ENCODE data around the gene PFKL.

DNA sequence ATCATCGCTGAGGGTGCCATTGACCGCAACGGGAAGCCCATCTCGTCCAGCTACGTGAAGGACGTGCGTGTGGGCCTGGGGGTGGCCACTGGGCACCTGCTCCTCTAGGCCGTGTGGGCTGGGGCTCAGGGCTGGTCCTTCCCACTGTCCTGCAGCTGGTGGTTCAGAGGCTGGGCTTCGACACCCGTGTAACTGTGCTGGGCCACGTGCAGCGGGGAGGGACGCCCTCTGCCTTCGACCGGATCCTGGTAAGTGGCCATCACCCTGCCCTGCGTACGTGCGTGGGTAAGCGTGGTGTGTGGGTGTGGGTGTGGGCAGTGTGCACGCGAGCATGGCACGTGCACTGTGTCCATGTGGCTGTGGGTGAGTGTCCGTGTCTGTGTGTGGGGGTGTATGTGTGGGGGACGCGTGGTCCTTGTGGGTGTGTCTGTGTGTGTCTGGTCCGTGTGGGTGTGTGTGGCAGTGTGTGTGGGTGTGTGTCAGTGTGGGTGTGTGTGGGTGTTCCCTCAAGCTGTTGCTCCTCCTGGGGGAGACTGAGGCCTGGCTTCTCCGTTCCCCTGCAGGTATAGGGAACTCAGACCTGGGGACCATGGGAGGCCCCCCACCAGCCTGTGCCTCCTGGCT, 16.5 kb downstream of the PFKL start:
- TF ChIP-seq, protein P1, sequence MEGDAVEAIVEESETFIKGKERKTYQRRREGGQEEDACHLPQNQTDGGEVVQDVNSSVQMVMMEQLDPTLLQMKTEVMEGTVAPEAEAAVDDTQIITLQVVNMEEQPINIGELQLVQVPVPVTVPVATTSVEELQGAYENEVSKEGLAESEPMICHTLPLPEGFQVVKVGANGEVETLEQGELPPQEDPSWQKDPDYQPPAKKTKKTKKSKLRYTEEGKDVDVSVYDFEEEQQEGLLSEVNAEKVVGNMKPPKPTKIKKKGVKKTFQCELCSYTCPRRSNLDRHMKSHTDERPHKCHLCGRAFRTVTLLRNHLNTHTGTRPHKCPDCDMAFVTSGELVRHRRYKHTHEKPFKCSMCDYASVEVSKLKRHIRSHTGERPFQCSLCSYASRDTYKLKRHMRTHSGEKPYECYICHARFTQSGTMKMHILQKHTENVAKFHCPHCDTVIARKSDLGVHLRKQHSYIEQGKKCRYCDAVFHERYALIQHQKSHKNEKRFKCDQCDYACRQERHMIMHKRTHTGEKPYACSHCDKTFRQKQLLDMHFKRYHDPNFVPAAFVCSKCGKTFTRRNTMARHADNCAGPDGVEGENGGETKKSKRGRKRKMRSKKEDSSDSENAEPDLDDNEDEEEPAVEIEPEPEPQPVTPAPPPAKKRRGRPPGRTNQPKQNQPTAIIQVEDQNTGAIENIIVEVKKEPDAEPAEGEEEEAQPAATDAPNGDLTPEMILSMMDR (IDR thresholded peaks at IDR 0.05): no peak
- TF ChIP-seq ZFP36 (IDR thresholded peaks at IDR 0.05; ENCODE audit: borderline replicate concordance, partially characterized antibody): no peak
- no peak for TF ChIP-seq POLR2A (IDR thresholded peaks at IDR 0.05; ENCODE audit: low read length)
